ENCODE measurements around the gene COL4A5. TPM values are rescaled to one million over a fixed set of nuclear protein-coding genes. Genes with fewer than 3 reads are reported as not detected.

COL4A5 gene
- total RNA-seq, 1 experiment from 2014 or later, result 51.3 TPM

DNA sequence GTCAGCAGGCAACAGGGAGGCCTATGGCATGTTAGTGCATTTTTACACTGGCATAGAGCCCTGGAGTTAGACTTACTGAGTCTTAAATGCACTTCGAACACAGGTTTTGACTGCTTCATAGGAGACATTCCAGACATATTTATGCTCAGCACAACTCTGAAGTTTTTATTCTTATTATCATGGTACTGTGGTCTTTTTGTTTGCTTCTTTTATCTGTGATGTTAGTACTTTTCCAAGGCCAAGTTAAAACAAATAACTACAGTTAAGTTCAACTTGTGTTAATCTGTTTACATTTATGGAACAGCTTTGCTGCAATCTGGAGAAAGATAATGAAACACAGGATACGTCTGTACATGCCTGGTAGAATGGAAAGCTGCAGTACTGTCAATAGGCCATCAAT lies 76.5 kb downstream of the COL4A5 start:
- Histone ChIP-seq H2AFZ (ENCODE audit: low read length) (no peak overlapping the region), H3K4me1 (ENCODE audit: insufficient read depth, low read length) (no peaks in the 10 kb centered on the region), H3K79me2 (ENCODE audit: insufficient read depth, low read length) (no peaks in the 10 kb centered on the region), H2BK15ac (ENCODE audit: low read depth, low read length) (no peak overlapping the region), H3K56ac (ENCODE audit: insufficient read length, low read depth, low read length) (no peak overlapping the region), H3T11ph (ENCODE audit: low read length) (no peak overlapping the region), H3K27ac (ENCODE audit: insufficient read length, low read depth, low read length) (no peak overlapping the region), H3K27me3 (ENCODE audit: insufficient read depth, low read length) (no peaks in the 10 kb centered on the region), H3K4ac (ENCODE audit: low read depth, low read length) (no peak overlapping the region), H2BK12ac (ENCODE audit: insufficient read length, low read depth, low read length) (no peak overlapping the region), H2AK5ac (ENCODE audit: insufficient read length, low read length) (no peak overlapping the region), H4K8ac (replicated peaks; ENCODE audit: insufficient read length, low read depth, low read length) (no peak overlapping the region), H4K5ac (ENCODE audit: insufficient read length, low read depth, low read length) (no peak overlapping the region), H4K20me1 (ENCODE audit: control insufficient read depth, insufficient read depth, insufficient read length) (no peaks in the 10 kb centered on the region), H2BK20ac (ENCODE audit: low read depth, low read length, poor library complexity, severe bottlenecking) (no peak overlapping the region), H3K4me2 (ENCODE audit: insufficient read depth, insufficient read length, low read length) (no peak overlapping the region), H3K23ac (ENCODE audit: insufficient read length, low read depth, low read length) (no peak overlapping the region), H3K18ac (ENCODE audit: insufficient read length, low read depth, low read length) (no peak overlapping the region), H3K23me2 (ENCODE audit: insufficient read length, low read depth, low read length, poor library complexity, severe bottlenecking) (no peaks in the 10 kb centered on the region), H3K9ac (ENCODE audit: extremely low read depth, insufficient read length, low read length) (no peak overlapping the region), H2BK5ac (ENCODE audit: insufficient read length, low read length) (no peak overlapping the region), H3K79me1 (ENCODE audit: insufficient read depth, low read depth, low read length, poor library complexity, severe bottlenecking) (no peaks in the 10 kb centered on the region), H3K9me3 (ENCODE audit: control insufficient read depth, low read depth, low read length) (no peaks in the 10 kb centered on the region), H3K14ac (ENCODE audit: insufficient read depth, low read length) (no peak overlapping the region), H4K91ac (ENCODE audit: insufficient read length, low read depth, low read length) (no peak overlapping the region), H2BK120ac (ENCODE audit: low read depth, low read length, poor library complexity, severe bottlenecking) (no peak overlapping the region)
- no peak for DNase-seq
- Mint-ChIP-seq H3K36me3 (ENCODE audit: insufficient read depth in 1 of 3, low read depth in 3 of 3) (peaks cover 12 to 25% (median 13%) of the 10 kb centered on the region in 3 experiments), H3K27ac (no peak overlapping the region), H3K4me3 (no peak overlapping the region), H3K9me3 (peaks cover 4 to 18% of the 10 kb centered on the region in 2 experiments), H3K4me1 (peaks cover 20 to 28% of the 10 kb centered on the region in 2 experiments), H3K27me3 (ENCODE audit: low read depth) (no peaks in the 10 kb centered on the region)
- TF ChIP-seq, protein P1, sequence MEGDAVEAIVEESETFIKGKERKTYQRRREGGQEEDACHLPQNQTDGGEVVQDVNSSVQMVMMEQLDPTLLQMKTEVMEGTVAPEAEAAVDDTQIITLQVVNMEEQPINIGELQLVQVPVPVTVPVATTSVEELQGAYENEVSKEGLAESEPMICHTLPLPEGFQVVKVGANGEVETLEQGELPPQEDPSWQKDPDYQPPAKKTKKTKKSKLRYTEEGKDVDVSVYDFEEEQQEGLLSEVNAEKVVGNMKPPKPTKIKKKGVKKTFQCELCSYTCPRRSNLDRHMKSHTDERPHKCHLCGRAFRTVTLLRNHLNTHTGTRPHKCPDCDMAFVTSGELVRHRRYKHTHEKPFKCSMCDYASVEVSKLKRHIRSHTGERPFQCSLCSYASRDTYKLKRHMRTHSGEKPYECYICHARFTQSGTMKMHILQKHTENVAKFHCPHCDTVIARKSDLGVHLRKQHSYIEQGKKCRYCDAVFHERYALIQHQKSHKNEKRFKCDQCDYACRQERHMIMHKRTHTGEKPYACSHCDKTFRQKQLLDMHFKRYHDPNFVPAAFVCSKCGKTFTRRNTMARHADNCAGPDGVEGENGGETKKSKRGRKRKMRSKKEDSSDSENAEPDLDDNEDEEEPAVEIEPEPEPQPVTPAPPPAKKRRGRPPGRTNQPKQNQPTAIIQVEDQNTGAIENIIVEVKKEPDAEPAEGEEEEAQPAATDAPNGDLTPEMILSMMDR (conservative IDR thresholded peaks at IDR 0.05), result no peak
- WGBS (ENCODE audit: extremely low coverage, insufficient read length, low lambda C conversion rate), result no CpG with 5 or more reads among the region's 2 CpGs

All from H9 (cell line).